ENCODE data around the gene CCNQ.

The CCNQ gene

GRCh38 chrX:153611298-153612095, 12.6 kb upstream of the CCNQ start:
- H3K27me3 ChIP-seq (ENCODE audit: control insufficient read depth, insufficient read depth, low read length): no peaks in the 10 kb centered on the region
- no peaks in the 10 kb centered on the region for H3K36me3 ChIP-seq (ENCODE audit: control insufficient read depth, insufficient read depth, low read length)
- no peak overlapping the region for H3K4me2 ChIP-seq (ENCODE audit: low read length)
- no peak for TF ChIP-seq CTCF (IDR thresholded peaks at IDR 0.05)
- no peaks in the 10 kb centered on the region for H3K79me2 ChIP-seq
- no peak overlapping the region for H3K9ac ChIP-seq
- no peaks in the 10 kb centered on the region for H3K9me3 ChIP-seq (ENCODE audit: control insufficient read depth, low read length)
- no peak overlapping the region for H2AFZ ChIP-seq
- H3K27ac ChIP-seq: no peak overlapping the region
- H3K4me3 ChIP-seq (ENCODE audit: low read depth, low read length): no peak overlapping the region
- no peaks in the 10 kb centered on the region for H3K4me1 ChIP-seq

DNA sequence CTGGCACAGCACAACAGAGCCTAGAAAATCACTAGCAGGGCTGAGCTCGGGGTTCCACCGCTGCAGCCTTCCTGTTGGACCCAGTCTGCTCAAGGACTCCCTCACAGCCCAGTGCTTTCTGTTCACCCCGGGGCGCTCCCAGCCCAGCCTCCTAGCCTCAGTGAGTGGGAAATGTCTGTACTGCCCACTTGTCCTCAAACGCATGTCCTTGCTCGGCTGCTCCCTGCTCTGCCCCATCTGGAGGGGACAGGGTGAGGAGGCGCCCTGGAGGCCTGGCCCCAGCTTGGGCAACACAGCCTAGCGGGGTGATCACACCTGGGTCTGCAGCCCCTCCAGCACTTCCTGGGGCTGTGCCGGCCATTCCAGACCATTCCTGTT, 11.9 kb upstream of the CCNQ start:
- Histone ChIP-seq H3K79me2 (no peaks in the 10 kb centered on the region), H3K9ac (no peak overlapping the region), H3K4me1 (no peaks in the 10 kb centered on the region), H3K9me3 (ENCODE audit: control insufficient read depth, low read length) (no peaks in the 10 kb centered on the region), H3K4me3 (ENCODE audit: low read depth, low read length) (no peak overlapping the region), H2AFZ (peak overlapping the region; percentile 74), H3K4me2 (ENCODE audit: low read length) (no peak overlapping the region), H3K36me3 (ENCODE audit: control insufficient read depth, insufficient read depth, low read length) (no peaks in the 10 kb centered on the region), H3K27me3 (ENCODE audit: control insufficient read depth, insufficient read depth, low read length) (no peaks in the 10 kb centered on the region), H3K27ac (no peak overlapping the region)
- TF ChIP-seq CTCF (IDR thresholded peaks at IDR 0.05): no peak

- Histone ChIP-seq H3K27ac (no peak overlapping the region), H3K36me3 (ENCODE audit: control insufficient read depth, insufficient read depth, low read length) (no peaks in the 10 kb centered on the region), H3K9me3 (ENCODE audit: control insufficient read depth, low read length) (no peaks in the 10 kb centered on the region), H3K79me2 (no peaks in the 10 kb centered on the region), H3K4me3 (ENCODE audit: low read depth, low read length) (peak overlapping the region; percentile 27), H3K4me1 (no peaks in the 10 kb centered on the region), H3K9ac (no peak overlapping the region), H3K27me3 (ENCODE audit: control insufficient read depth, insufficient read depth, low read length) (no peaks in the 10 kb centered on the region), H3K4me2 (ENCODE audit: low read length) (peak overlapping the region; percentile 38), H2AFZ (peak overlapping the region; percentile 74)
- TF ChIP-seq CTCF (IDR thresholded peaks at IDR 0.05): peak; percentile 72
These were observed 11.2 kb upstream of the CCNQ start for GRCh38 chrX:153609917-153610835.

- Histone ChIP-seq H3K9ac (no peak overlapping the region), H3K4me1 (no peaks in the 10 kb centered on the region), H3K27me3 (ENCODE audit: control insufficient read depth, insufficient read depth, low read length) (no peaks in the 10 kb centered on the region), H3K9me3 (ENCODE audit: control insufficient read depth, low read length) (no peaks in the 10 kb centered on the region), H3K27ac (no peak overlapping the region), H2AFZ (no peak overlapping the region), H3K79me2 (no peaks in the 10 kb centered on the region), H3K36me3 (ENCODE audit: control insufficient read depth, insufficient read depth, low read length) (no peaks in the 10 kb centered on the region), H3K4me3 (ENCODE audit: low read depth, low read length) (no peak overlapping the region), H3K4me2 (ENCODE audit: low read length) (no peak overlapping the region)
- TF ChIP-seq CTCF (IDR thresholded peaks at IDR 0.05): no peak
These were observed 9.9 kb upstream of the CCNQ start for GRCh38 chrX:153608806-153609205.
